Measurements from ENCODE around the gene TUBGCP5.
"Not testable (repeated sequence)": the region's sequence is repeated elsewhere in the genome, so short reads cannot be mapped to it uniquely, and the experiment has no call there.

Gene TUBGCP5

DNA sequence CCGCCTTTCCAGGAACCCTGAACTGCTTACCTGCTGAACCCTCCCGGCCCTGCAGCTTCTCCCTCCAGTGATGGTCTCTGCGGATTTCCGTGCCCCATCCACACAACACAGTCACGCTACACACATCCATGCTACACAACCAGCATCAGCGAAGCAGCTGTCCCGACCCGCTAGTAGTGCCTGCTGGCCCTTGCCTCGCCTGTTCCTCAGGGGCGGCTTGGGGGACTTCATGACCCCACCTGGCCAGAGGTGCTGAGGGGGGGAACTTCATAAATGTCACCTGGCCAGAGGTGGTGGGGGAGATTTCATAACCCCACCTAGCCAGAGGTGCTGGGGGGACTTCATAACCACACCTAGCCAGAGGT is 530 bp upstream of the TUBGCP5 start:
- no peak for DNase-seq

GRCh38 chr15:23038726-23039142 is 635 bp downstream of the TUBGCP5 start:
- DNase-seq, result no peak

DNA sequence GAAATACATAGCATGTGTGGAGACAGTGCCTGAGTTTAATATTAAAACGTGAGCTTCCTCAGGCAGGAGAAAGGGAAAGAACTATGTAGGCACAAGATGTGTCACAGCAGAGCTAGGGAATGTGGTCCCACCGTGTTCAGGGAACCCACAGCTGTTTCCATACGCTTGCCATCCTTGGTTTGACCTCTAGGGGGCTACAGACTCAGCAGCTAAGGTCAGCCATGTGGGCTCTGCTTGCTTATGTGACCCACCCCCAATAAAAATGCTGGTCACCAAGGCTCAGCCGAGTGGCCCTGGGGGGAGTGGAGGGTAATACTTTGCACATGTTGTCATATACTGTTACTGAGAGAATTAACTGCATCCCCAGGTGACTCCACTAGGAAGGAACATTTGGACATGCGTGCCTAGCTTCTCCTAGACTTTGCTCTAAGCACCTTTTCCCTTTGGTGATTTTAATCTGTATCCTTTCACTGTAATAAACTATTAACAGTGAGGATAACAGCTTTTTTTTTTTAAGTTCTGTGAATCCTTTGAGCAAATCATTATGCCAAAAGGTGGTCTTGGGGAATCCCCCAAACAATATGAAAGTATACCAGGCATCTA is 3.3 kb downstream of the TUBGCP5 start:
- peak; percentile 76 for DNase-seq

DNA sequence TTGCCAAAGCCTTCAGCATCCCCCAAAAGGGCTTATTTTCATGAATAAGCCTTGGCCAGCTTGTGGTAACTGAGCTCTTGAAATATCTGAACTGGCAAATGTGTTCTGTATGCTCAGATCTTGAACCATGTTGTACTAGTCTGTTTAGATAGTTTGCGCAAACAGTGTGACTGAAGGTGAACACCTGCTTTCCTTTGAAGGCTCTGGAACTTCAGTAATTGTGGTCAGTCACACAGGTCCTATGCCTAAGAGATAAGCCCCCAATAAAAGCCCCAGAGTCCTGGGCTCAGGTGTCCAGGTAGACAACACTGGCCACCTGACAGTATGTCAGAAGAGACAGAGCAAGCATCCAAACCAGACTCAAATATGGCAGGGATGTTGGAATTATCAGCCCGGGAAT is 5.4 kb downstream of the TUBGCP5 start:
- DNase-seq, result no peak

GRCh38 chr15:23026218-23026617 is 13.2 kb downstream of the TUBGCP5 start:
- DNase-seq, result no peak

DNA sequence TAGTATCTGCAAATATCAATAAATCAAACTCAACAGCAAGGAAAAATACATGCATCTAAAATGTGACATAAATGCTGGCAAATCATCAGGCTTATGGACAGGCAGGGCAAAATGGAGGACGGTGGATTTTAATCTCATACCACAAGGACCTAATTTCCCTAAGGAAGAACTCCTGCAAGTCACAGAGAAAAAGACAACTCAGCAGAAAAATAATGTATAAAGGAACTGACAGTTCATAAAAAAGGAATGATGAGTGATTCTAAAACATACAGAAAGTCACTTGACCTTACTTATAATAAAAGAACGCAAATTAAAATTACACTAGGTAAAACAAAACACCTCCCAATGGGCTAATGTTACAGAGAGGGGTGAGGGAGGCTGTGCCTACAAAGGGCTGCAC is 17.2 kb downstream of the TUBGCP5 start:
- DNase-seq, result no peak

DNA sequence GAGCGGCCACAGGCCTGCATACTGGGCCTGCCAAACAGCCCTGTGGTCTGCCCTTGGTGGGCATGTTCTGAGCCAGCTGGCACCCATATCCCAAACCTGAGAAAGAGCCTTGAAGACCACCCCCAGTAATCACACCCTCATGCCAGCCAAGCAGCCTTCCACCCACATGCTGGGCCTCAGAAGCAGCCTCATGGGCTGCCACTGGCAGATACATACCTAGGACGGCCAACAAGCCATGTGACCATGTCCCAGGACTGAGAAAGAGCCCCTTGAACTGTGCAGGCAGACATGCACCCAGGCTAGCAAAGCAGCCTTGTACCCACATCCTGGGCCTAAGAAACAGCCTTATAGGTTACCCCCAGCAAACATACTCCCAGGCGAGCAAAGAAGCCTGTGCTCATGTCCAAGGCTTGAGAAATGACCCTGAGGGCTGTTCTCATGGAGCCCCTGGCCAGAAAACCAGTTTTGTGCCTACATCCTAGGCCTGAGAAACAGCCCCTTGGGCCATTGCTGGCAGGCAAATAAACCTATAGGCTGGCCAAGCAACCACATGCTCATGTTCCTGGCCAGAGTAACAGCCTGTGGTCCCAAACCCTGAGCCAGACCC is 24.9 kb downstream of the TUBGCP5 start:
- DNase-seq, result no peak

DNA sequence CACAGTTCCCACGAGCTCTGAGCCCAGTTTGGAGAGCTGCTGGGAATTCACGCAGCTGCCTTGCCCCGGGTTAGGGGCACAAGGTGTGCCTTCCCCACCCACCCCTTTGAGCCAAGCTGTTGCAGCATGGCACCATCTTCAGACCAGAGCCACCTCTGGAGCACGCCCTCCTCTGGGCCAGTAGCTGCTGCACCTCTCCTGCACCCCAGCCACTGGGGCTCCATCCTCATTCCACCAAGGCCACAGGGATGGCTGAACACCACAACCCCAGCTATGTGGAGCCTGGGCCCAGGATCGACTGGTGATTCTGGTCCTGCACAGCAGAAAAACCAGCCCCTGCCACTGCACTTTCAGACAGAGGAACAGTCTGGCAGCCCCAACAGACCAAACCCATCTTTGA is 25.7 kb downstream of the TUBGCP5 start:
- no peak for DNase-seq

DNA sequence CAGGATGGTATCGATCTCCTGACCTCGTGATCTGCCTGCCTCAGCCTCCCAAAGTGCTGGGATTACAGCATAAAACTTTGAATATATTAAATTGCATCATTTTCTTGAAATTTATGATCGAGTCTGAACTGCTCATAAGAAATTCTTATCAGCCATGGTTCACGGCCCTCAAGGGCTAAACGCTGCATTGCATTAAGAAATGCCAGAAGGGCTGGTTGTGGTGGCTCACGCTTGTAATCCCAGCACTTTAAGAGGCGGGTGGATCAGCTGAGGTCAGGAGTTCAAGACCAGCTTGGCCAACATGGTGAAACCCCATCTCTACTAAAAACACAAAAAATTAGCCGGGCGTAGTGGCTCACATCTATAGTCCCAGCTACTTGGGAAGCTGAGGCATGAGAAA is 26.8 kb downstream of the TUBGCP5 start:
- DNase-seq, result not testable (repeated sequence)

GRCh38 chr15:23003736-23004135 is 35.6 kb downstream of the TUBGCP5 start:
- no peak for DNase-seq

- DNase-seq, result no peak
These were observed 36.4 kb downstream of the TUBGCP5 start for GRCh38 chr15:23002920-23003319.

GRCh38 chr15:22995795-22996194 is 43.6 kb downstream of the TUBGCP5 start:
- no peak for DNase-seq

DNA sequence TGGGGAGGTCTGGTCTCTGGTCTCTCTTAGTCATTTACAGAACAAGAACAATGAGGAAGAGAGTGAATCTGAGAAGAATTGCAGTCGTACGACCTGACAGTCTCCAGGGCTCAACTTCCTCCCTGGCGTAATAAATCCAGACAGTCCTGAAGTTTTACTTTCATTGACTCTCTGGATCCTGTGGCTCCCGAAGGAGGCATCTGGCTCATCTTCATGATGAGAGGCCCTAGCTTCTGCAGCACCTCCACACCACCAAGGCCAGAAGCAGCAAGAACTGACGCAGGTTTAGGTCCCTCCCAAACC is 47.4 kb downstream of the TUBGCP5 start:
- DNase-seq, result no peak

DNA sequence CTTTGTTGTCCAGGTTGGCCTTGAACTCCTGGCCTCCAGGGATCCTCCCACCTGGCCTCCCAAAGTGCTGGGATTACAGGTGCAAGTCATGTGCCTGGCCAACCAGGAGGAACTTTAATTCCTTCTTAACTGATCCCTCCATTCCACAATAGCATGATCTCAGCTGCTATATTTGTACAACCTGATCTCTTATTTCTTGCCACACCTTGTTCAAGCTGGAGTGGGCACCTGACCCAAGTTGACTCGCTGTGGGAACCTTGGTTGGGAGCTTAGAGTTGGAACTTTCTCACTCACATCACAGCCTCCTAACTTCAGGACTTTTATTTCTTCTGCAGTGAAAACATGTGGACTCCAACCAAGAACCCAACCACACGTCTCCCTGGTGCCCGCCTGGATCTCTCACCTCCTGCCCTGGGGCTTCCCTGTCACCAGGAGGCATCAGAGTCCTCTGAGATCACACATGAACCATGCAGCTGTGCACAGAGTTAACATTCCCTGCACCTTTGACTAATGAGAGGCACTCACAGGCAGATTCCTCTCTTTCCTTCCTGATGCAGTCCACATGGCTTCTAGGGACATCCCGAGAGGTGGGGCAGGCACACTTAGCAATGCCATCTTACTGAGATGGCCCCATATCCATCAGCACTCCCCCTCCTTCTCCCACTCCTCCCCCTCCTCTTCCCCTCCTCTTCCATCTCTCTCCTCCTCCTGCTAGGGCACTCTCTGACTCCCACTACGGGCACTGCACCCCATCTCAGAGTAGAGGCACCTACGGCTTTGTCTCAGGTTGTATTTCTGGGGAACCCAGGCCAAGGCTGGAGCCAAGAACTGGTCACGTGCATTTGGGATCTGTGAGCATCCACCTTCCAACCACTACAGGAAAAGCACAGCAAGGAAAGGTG is 49.5 kb downstream of the TUBGCP5 start:
- DNase-seq, result no peak

- no peak for DNase-seq
These were observed 50.6 kb downstream of the TUBGCP5 start for GRCh38 chr15:22988811-22989210.

DNA sequence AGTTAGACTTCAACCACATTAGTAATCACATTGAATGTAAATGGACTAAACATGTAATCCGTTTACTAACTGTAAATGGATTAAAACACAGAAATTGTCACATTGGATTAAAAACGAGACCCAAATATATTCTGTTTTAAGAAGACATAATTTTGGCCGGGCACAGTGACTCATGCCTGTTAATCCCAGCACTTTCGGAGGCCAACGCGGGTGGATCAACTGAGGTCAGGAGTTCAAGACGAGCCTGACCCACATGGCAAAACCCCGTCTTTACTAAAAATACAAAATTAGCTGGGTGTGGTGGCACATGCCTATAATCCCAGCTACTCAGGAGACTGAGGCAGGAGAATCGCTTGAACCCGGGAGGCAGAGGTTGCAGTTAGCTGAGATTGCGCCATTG is 57.4 kb downstream of the TUBGCP5 start:
- not testable (repeated sequence) for DNase-seq

DNA sequence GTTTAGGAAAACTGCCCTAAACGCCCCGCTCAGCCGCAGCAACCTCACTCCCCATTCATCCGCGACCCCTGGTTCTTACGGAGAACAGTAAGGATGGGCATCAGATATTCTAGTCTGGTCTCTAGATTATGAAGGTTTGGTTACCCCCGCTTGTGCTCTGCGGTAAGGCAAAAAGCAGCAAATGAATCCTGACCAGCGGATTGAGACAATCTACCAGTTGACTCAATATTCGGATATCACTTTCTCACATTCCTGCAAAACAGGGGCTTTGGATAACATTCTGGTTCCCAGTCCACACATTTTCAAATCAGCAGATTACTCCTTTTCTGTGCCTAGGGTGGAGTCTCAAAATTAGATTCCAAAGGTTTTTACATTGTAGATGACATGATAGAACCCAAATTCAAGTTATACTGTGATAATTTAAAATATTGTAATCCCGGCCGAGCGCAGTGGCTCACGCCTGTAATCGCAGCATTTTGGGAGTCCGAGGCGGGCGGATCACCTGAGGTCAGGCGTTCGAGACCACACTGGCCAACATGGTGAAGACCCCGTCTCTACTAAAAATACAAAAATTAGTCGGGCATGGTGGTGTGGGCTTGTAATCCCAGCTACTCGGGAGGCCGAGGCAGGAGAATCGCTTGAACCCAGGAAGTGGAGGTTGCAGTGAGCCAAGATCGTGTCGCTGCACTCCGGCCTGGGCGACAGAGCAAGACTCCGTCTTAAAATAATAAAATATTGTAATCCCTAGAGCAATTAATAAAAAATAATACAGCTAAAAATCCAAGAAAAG is 58.1 kb downstream of the TUBGCP5 start:
- no peak for DNase-seq

GRCh38 chr15:22980189-22981050 is 58.9 kb downstream of the TUBGCP5 start, which contains the start of gene CYFIP1:
Gene CYFIP1 (minus strand): TSS chr15:22980368. CDS start chr15:22947285, 33,083 bp downstream.
- DNase-seq, result peak; percentile 44

- DNase-seq, result peak; percentile 73
These were observed 59.9 kb downstream of the TUBGCP5 start for GRCh38 chr15:22979238-22980188.

DNA sequence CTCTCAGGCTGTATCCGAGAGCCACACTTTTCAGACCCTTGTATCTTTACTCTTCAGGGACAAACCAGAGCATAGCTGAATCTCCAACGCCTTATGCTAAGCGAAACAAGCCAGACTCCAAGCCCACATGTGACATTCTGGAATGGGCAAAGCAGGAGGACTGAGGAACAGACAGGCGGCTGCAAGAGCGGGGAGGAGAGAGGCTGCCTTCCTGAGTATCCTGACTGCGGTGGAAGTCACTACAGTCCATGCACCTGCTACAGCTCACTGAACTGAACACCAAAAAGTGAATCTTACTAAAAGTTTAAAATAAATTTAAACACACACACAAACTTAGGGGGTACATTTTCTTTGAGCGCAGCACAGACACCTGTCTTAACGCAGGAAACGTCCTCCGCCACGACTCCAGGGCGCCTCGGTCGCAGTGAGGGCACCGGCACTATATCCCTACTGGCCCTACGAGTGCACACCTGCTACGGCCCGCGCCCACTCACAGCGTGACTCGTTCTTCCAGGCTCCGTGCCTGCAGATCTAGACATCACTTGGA is 60.6 kb downstream of the TUBGCP5 start:
- peak; percentile 17 for DNase-seq

GRCh38 chr15:22974745-22975144 is 64.6 kb downstream of the TUBGCP5 start:
- DNase-seq, result peak; percentile 40

Data from hematopoietic multipotent progenitor cell treated with erythropoietin and hydrocortisone succinate and interleukin-3 and kit ligand, for 6 days (in vitro differentiated cells).